Heart left ventricle (tissue), 13 donors: ENCODE results near the gene RETN.

Experiments
- CTCF ChIP-seq, 12 donors: fragments of 200-600 bp; sonication (generic) in 4 of 12; IDR thresholded peaks; one replicate each; pipeline versions ENCODE4 v1.5.0 to v1.8.0; 2018 to 2022; ENCODE audit warnings: antibody characterized with exemption in 12 of 12, mild to moderate bottlenecking in 5 of 12
- POLR2A ChIP-seq, 2 donors: fragments of 450-650 bp; IDR thresholded peaks; one replicate each; pipeline ENCODE4 v1.6.1; 2017; ENCODE audit warnings: antibody characterized with exemption in 2 of 2, mild to moderate bottlenecking in 2 of 2, moderate library complexity in 2 of 2
- donor health status: ischemic (EF 13 %, LVEDD 7.1; RV severe dilation, severe dysfunction).
- donor health status: DM: no; HTN: yes; CAD: no.
- donor health status: DM: no; HTN: no; CAD: no.
- donor health status: ischemic (EF 25% LVEDD 6.9; RV normal size, moderate dysfunction).
- donor health status: ischemic (EF 25% LVEDD 5.7; RV mildly dilated, moderate dysfunction).
- donor health status: ischemic (EF 35%, LVEDD 5.7; RV mildly dilated, moderate dysfunction).
- donor health status: nonischemic (EF 11% LVEDD 7.7; RV severe dilation, severe dysfunction).
- donor health status: DM: yes; HTN: yes; CAD: no.
- donor health status: PGD.
- donor health status: ischemic (EF 29% LVEDD 5.4; RV normal size, mild dysfunction).
- donor health status: nonischemic (EF 23%, LVEDD 6.1; RV moderate dilation, normal function).

GRCh38 chr19:7625763-7626372 is 43.0 kb upstream of the RETN start:
- TF ChIP-seq CTCF (IDR thresholded peaks at IDR 0.05) (no peak), POLR2A (IDR thresholded peaks at IDR 0.05) (no peak)
